RWPE1 (cell line): ENCODE results near the gene GRID1.

ENCODE experiments used
- CTCF ChIA-PET: fragments of 350-600 bp; sonication (Branson Sonifier 250); formaldehyde crosslinking; extraction: SDS; loops from one replicate; lab custom pipeline; 2021; lab: Yijun Ruan, JAX
- POLR2A ChIA-PET: fragments of 400-600 bp; formaldehyde crosslinking; extraction: SDS; loops from one replicate; lab custom pipeline; 2020; ENCODE audit warnings: antibody characterized with exemption; ENCODE audit not compliant: low non-redundant PET; lab: Yijun Ruan, JAX
- DNase-seq: peaks from one replicate; pipeline ENCODE4 v3.0.0; 2012; ENCODE audit warnings: low spot score
- H3K27ac ChIP-seq: fragments of 450-650 bp; 2 replicates; pipeline ENCODE4 v1.5.1; 2017
- CTCF ChIP-seq: fragments of 450-650 bp; conservative IDR thresholded peaks from 2 replicates; pipeline ENCODE4 v1.5.1; 2017; ENCODE audit warnings: low read depth, mild to moderate bottlenecking

GRID1 gene

DNA sequence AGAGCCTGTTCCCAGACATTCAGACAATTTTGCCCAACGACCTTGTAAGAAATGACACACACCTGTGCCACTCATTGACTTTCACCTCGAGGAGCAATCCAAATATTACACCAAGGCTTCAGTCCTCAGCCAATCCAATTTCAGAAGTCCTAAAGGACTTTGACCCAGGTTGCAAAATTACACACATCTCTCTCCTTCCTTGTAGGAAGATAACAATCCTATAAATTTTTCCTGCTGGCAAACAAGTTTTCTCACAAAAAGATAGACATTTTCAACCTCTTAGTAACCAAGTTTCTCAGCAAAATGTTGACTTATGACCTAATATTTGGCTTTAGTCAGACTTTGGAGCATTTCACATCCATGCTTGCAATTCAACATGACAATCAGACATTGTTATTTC, 745.0 kb downstream of the GRID1 start:
- CTCF ChIA-PET, result no interaction called here
- POLR2A ChIA-PET, result no interaction called here
- no peak overlapping the region for H3K27ac ChIP-seq
- no peak for TF ChIP-seq CTCF
- DNase-seq, result no peak

- TF ChIP-seq CTCF, result no peak
- H3K27ac ChIP-seq, result no peak overlapping the region
- CTCF ChIA-PET, result no interaction called here
- POLR2A ChIA-PET, result no interaction called here
- no peak for DNase-seq
Observed at GRCh38 chr10:85620807-85621206, 745.8 kb downstream of the GRID1 start.

- DNase-seq, result no peak
- no peak overlapping the region for H3K27ac ChIP-seq
- no peak for TF ChIP-seq CTCF
- CTCF ChIA-PET, result interaction anchor here (0.6 kb wide), 1 partner anchor 402 kb away, joined by 3 read pairs; no protein-coding TSS in a partner anchor
- POLR2A ChIA-PET, result no interaction called here
Observed at GRCh38 chr10:85619832-85620231, 746.8 kb downstream of the GRID1 start.

GRCh38 chr10:85618841-85619240, 747.8 kb downstream of the GRID1 start:
- ChIA-PET POLR2A (no interaction called here), CTCF (no interaction called here)
- TF ChIP-seq CTCF, result no peak
- no peak overlapping the region for H3K27ac ChIP-seq
- DNase-seq, result no peak

DNA sequence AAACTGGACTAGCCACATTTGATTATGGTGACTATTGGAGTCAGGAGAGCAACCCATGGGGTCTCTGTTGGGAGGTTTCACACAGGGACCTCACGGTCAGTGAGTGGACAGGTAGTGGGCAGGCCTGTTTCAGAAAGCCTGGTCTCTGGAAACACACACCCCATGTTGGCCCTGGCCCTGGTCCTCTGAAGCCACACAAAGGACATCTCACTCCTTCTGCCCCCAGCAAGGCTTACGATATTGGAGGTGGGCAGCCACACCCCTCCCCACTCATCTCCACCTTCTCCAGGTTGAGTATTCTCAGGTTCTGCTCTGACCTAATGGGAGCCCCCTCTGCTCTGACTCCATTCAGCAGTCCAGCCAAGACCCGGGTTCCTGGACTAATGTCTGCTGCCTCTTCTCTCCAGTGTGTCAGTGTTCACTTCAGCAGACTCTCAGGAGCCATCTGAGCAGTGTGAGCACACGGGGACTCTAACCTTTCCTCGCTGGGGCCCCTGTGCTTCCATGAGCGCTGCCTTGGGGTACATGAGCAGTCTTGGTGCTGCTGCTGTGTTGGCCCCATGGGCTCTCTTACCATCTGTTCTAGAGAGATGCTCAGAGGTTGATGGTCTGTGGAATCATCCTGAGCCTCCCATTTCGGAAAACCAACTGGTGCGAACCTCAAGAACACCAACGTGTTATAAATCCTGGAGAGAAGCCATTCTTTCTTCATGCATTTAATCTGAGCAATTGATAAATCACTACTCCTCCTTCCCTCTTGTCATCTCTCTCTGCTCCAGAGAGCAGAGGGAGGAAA, 748.6 kb downstream of the GRID1 start:
- DNase-seq, result no peak
- no peak for TF ChIP-seq CTCF
- no peak overlapping the region for H3K27ac ChIP-seq
- CTCF ChIA-PET, result no interaction called here
- POLR2A ChIA-PET, result no interaction called here

GRCh38 chr10:85615556-85615955, 751.0 kb downstream of the GRID1 start:
- ChIA-PET CTCF (interaction anchor here (0.6 kb wide), 1 partner anchor 972 kb away, joined by 3 read pairs; no protein-coding TSS in a partner anchor), POLR2A (no interaction called here)
- DNase-seq, result no peak
- TF ChIP-seq CTCF, result no peak
- no peak overlapping the region for H3K27ac ChIP-seq
